Mucosa of rectum (tissue), 2 donors: ENCODE results near the gene POLRMT.

Experiments
- H3K27ac ChIP-seq, 2 donors: one replicate each; pipeline ENCODE4 v1.7.0; 2013; ENCODE audit warnings: inconsistent platforms in 2 of 2, low read depth in 2 of 2, low read length in 2 of 2
- H3K27me3 ChIP-seq, 2 donors: one replicate each; pipeline ENCODE4 v1.7.0; 2013; ENCODE audit warnings: low read length in 2 of 2; ENCODE audit not compliant: control insufficient read depth in 2 of 2, insufficient read depth in 2 of 2
- H3K36me3 ChIP-seq, 2 donors: one replicate each; pipeline ENCODE4 v1.7.0; 2013; ENCODE audit warnings: low read length in 2 of 2; ENCODE audit not compliant: control insufficient read depth in 2 of 2, insufficient read depth in 2 of 2
- H3K4me1 ChIP-seq, 2 donors: one replicate each; pipeline ENCODE4 v1.7.0; 2013; ENCODE audit warnings: low read length in 2 of 2, mild to moderate bottlenecking in 1 of 2; ENCODE audit not compliant: control insufficient read depth in 2 of 2, insufficient read depth in 2 of 2
- H3K4me3 ChIP-seq, 2 donors: one replicate each; pipeline ENCODE4 v1.7.0; 2013; ENCODE audit warnings: low read length in 2 of 2
- H3K9ac ChIP-seq, 2 donors: one replicate each; pipeline ENCODE4 v1.7.0; 2013; ENCODE audit warnings: low read length in 2 of 2, low read depth in 1 of 2, mild to moderate bottlenecking in 1 of 2
- H3K9me3 ChIP-seq, 2 donors: one replicate each; pipeline ENCODE4 v1.7.0; 2013; ENCODE audit warnings: low read length in 2 of 2; ENCODE audit not compliant: control insufficient read depth in 2 of 2
- donor health status: healthy.
- donor health status: Normal muscosa, but diverticular disease.

POLRMT gene

GRCh38 chr19:570937-571565 is 62.3 kb downstream of the POLRMT start:
- H3K27me3 ChIP-seq, result no peaks in the 10 kb centered on the region
- H3K9me3 ChIP-seq, result no peaks in the 10 kb centered on the region
- H3K36me3 ChIP-seq, result peaks cover 0 to 2% of the 10 kb centered on the region in 2 donors
- H3K4me1 ChIP-seq, result peaks cover 27 to 28% of the 10 kb centered on the region in 2 donors
- H3K27ac ChIP-seq, result peak overlapping the region; percentile 92
- peak overlapping the region; percentile 61 to 87 for H3K9ac ChIP-seq
- H3K4me3 ChIP-seq, result peak overlapping the region; percentile 62 to 82

GRCh38 chr19:570251-570686 is 63.1 kb downstream of the POLRMT start:
- Histone ChIP-seq H3K4me3 (no peak overlapping the region), H3K27me3 (no peaks in the 10 kb centered on the region), H3K9ac (no peak overlapping the region), H3K9me3 (no peaks in the 10 kb centered on the region), H3K4me1 (peaks cover 22 to 26% of the 10 kb centered on the region in 2 donors), H3K27ac (peak overlapping the region in 1 of 2 donors; percentile 23), H3K36me3 (no peaks in the 10 kb centered on the region)

GRCh38 chr19:567296-567900 is 65.9 kb downstream of the POLRMT start:
- H3K4me3 ChIP-seq, result no peak overlapping the region
- peak overlapping the region in 1 of 2 donors; percentile 28 for H3K27ac ChIP-seq
- H3K9ac ChIP-seq, result no peak overlapping the region

More at GRCh38 chr19:567296-567900, 65.9 kb downstream of the POLRMT start:
- Histone ChIP-seq H3K36me3 (no peaks in the 10 kb centered on the region), H3K9me3 (no peaks in the 10 kb centered on the region), H3K4me1 (peaks cover 7 to 10% of the 10 kb centered on the region in 2 donors), H3K27me3 (no peaks in the 10 kb centered on the region)
